Suppressor macrophage (primary cell): ENCODE results near the gene RAPGEF1.

Experiments used
- DNase-seq, 4 experiments: peaks; one replicate each; pipeline ENCODE4 v3.0.0-alpha.2; 2020 to 2022

RAPGEF1 gene

DNA sequence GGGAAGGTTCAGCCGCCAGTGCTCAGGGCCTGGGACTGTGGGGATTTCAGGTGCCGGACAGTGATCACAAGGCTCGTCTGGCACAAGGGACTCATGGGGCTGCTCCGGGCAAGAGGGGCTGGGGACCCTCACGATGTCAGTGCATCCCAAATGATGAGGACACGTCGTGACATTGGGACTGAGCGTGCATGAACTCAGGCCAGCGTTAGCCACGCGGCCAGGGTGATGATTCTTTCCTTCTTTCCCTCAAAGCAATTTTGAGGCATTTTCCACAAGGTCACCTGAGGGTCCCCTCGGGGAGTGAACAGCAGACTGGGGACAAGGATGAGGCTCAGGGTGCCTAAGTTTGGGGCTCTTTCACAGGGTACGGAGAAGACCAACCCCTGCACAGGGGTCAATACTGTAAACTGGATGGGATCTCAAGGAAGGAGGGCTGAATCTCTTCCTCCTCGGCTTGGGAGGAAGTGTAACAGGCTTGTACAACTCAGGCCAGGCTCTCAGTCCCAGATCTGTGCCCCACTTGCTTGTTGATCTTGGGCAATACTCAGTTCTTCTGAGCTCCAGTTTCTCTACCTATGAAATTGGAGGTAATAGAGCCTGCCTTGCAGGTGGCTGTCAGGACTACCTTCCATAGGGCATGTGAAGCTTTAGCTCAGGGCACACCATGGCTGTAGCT, 116.1 kb downstream of the RAPGEF1 start:
- DNase-seq: peak in 3 of 4 experiments; percentile 42 to 62 (median 54)

DNA sequence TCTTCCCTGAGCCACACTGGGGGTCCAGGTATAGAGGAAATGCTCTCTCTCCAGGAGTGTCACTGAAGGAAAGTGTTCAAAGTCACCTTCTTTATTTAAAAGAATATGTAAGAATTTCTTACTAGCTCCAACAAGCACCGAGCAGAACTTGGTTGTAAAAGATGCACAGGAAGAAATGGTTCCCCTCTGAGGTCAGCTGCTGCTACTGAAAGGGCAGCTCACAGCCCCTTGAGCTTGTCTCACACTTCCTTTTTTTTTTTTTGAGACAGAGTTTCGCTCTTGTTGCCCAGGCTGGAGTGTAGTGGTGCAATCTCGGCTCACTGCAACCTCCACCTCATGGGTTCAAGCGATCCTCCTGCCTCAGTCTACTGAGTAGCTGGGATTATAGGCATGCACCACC, 117.4 kb downstream of the RAPGEF1 start:
- DNase-seq: peak; percentile 74 to 90 (median 84)

DNA sequence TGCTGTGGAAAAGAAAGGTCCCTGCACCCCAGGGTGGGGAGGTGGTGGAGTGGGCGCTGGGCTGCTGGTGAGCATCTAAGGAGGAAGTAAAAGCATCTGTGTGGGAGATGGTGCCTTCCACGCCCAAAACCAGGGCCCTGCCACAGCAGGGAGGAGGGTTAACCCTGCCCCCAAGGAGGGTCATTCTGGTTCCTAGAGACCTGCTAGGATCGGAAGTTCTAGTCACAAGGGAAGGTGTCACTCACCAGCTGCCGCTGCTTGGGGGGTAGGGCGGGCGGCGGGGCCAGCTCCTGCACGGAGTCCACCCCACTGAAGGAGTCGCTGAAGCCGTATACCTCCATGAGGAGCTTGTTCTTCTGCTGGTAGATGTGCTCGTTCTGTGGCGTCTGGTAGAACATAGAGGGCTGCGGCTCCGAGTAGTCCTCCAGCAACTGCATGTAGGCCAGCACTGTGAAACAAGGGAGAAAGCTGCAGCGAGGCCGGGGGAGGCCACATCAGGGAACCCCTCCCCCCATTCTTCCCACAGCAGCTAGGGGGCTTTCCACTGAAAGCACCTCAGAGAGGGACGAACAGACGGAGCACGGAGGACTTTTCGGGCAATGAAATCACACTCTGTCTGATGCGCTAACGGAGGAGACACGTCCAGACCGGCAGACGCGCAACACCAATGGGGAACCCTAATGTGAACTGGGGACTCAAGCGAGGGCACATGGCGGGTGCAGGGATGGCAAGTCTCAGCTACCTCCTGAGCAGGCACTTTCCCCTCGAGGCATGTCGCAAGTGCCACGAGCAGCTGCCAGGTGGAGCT, 118.1 kb downstream of the RAPGEF1 start:
- DNase-seq: peak; percentile 87 to 96 (median 94)

GRCh38 chr9:131620764-131621520, 118.9 kb downstream of the RAPGEF1 start:
- DNase-seq: peak in 3 of 4 experiments; percentile 47 to 66 (median 63)

GRCh38 chr9:131619680-131620079, 120.2 kb downstream of the RAPGEF1 start:
- DNase-seq: no peak

DNA sequence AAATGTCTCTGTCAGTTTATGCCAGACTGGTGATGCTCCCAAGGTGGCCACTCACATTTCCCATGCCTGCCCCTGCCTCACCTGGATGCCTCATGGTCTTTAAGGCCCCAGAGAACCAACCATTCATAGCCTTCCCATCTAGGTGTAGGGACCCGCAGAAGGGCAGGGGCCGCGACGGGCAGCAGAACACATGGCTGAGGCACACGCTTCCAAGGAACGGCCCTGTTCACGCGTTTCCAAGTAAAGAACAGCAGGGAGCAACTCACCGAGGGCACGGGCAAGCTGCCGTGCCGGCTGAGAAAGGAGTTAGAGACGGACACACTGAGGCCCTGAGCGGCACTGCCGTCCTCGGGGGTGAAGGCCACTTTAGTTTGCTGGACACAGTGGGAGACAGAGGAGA, 121.1 kb downstream of the RAPGEF1 start:
- DNase-seq: no peak

- DNase-seq: peak; percentile 64 to 80 (median 68)
Measured at GRCh38 chr9:131618071-131618479, 121.8 kb downstream of the RAPGEF1 start.

DNA sequence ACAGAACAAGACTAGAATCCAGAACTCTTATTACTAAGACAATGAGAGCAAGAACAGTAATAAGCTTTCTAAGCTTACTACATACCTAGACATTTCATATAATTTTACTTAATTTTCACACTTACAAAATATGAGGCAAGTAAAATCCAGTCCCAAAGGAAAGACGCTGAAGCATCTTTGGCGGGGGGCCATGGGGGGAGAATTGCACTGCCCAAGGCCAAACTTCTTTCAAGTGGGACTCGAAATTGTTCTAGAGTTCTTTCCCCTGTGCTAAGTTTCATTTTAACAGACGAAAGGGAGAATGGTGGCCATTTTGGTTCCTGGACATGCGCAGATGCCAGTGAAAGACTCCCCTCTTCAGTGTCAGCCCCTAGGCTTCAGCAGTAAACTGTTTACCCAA, 122.3 kb downstream of the RAPGEF1 start:
- no peak for DNase-seq

GRCh38 chr9:131616983-131617604, 122.8 kb downstream of the RAPGEF1 start:
- no peak for DNase-seq

GRCh38 chr9:131614340-131614915, 125.4 kb downstream of the RAPGEF1 start:
- DNase-seq: no peak

DNA sequence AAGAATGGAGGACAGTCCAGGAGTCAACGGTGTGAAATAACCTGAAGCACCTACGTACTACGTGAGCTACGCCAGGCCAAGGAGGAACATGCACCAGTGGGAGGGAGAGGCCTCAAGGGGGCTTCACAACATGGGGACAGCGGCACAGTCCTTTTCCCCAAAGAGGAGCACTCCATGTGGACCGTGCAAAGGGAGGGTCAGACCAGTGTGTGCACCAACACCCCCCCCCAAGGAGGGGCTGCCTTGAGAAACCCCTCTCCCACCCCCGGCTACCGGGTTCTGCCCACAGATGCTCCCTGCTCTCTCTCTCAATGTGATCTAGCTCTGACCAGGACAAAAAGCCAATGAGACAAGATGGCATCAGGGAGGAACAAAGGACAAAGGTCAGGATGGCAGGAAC, 126.0 kb downstream of the RAPGEF1 start:
- DNase-seq: no peak

GRCh38 chr9:131612851-131613250, 127.0 kb downstream of the RAPGEF1 start:
- no peak for DNase-seq

DNA sequence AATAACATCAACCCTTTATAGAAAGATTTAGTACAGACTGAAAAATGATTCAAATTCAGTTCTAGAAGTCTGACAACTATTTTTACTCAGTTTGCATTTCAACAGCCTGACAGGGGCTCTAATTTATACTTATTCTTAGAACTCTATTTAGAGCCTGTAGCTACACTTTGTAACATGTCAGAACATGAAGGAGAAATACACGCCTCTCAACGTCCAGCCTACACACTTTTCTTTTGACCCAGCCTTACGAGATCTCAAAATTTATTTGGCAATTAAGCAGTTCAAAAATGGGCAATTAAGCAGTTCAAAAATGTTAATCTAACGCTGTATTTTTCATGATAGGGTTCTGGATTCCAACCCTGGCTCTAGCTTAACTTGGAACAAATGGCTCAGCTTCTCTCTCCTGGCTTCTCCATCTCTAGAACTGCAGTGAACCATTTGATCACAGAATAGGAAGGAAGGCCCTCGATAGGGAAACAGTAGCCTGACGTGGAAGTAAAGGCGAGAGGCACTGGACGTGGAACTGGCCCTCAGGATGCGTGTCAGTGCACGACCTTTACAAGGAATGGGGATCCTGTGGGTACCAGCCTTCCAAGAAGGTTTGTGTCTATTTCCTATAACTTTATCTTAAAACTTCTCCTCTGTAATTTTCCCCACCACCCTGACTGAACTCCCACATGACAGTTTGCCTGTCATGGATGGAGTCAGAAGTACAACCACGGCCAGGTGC, 128.1 kb downstream of the RAPGEF1 start:
- peak in 1 of 4 experiments; percentile 39 for DNase-seq

- DNase-seq: no peak
Measured at GRCh38 chr9:131610231-131610761, 129.6 kb downstream of the RAPGEF1 start.

- no peak for DNase-seq
Measured at GRCh38 chr9:131609099-131609830, 130.6 kb downstream of the RAPGEF1 start.

GRCh38 chr9:131608493-131609037, 131.3 kb downstream of the RAPGEF1 start:
- no peak for DNase-seq

GRCh38 chr9:131607591-131607990, 132.3 kb downstream of the RAPGEF1 start:
- no peak for DNase-seq

DNA sequence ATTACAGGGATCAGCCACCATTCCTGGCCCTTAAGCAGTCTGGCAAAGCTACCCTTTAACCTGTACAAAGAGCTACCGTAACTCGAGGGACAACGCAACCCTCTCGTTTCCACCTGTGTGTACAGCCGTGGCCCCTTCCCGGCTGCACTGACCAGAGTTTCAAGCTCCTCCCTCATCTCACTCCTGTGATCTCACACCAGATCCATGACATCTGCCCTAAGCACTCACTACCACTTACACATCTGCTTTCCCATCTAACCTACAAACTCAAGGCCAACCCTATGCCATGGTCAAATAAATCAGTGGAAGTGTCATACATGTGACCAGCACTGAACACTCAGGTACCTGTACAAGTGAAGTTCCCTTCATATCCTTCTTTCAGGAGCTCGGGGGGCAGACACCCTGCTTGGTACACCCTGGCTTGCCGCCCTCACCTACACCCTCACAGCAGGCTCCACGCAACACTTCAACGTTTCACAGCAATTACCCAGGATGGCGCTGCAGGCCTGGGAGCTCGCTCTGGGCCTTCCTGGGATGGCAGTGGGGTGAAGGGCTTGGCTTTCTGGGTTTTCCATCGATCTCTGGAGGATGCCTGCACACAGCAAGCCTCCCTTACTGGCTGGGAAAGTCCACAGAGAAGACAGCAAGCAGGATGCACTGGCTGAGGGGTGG, 132.8 kb downstream of the RAPGEF1 start:
- DNase-seq: no peak

- DNase-seq: no peak
Measured at GRCh38 chr9:131605770-131606590, 133.9 kb downstream of the RAPGEF1 start.
